HG03045 (cell line): ENCODE measurements around the gene DGKG.

Experiments
- ATAC-seq: cut with Tn5 transposase; IDR thresholded peaks from one replicate; pipeline ENCODE4 v1.9.1; 2021; ENCODE audit warnings: mild to moderate bottlenecking, moderate library complexity; ENCODE audit not compliant: unreplicated experiment

The DGKG gene

GRCh38 chr3:186216900-186217819 lies 144.9 kb downstream of the DGKG start:
- no peak for ATAC-seq

- no peak for ATAC-seq
Measured at GRCh38 chr3:186214670-186215069, 147.4 kb downstream of the DGKG start.

GRCh38 chr3:186213946-186214345 lies 148.1 kb downstream of the DGKG start:
- no peak for ATAC-seq

DNA sequence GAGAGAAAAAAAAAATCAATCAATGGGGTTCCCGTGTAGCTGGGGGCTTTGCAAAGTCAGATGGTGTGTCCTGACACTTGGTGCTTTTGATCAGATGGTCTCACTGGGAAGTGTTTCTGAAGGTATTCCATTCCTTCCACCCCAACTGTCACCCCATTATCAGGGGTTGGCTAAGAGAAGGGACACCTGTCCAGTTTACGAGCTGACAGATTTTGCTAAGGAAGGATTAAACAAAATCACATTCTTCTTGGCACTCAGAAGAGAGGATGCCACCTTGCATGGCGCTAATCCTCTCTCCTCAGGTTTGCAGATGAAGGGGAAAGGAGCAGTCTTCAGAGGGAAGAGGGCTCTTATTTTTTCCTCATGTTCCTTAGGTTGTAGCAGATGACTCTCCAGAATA lies 149.4 kb downstream of the DGKG start:
- no peak for ATAC-seq

DNA sequence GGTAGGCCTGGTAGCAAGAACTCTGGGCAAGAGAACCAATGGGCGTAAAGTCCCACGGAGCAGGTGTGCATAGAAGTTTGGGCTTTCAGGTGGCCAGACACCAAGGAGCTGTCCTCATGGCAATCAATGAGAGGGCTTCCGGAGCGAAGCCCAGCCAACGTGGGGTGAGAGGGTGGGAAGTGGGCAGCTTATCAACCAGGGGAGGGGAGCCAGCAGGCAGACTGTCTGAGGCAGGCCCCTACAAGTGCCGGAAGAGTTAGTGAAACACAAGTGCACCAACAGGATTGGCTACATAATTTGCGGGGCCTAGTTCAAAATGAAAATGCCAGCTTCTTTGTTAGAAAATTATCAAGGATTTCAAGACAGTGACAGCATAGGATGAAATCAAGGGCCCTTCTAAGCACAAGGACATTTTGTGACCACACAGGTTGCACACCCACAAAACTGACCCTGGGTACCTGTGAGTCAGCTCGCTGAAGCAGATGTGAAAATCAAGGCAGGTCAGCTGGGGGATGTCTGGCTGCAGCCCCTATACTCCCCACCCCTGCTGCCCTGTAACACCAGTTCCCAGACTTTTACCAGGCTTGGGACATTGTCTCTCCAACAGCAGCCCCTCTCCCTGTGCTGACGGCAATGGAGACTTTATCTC lies 151.1 kb downstream of the DGKG start:
- ATAC-seq = no peak

DNA sequence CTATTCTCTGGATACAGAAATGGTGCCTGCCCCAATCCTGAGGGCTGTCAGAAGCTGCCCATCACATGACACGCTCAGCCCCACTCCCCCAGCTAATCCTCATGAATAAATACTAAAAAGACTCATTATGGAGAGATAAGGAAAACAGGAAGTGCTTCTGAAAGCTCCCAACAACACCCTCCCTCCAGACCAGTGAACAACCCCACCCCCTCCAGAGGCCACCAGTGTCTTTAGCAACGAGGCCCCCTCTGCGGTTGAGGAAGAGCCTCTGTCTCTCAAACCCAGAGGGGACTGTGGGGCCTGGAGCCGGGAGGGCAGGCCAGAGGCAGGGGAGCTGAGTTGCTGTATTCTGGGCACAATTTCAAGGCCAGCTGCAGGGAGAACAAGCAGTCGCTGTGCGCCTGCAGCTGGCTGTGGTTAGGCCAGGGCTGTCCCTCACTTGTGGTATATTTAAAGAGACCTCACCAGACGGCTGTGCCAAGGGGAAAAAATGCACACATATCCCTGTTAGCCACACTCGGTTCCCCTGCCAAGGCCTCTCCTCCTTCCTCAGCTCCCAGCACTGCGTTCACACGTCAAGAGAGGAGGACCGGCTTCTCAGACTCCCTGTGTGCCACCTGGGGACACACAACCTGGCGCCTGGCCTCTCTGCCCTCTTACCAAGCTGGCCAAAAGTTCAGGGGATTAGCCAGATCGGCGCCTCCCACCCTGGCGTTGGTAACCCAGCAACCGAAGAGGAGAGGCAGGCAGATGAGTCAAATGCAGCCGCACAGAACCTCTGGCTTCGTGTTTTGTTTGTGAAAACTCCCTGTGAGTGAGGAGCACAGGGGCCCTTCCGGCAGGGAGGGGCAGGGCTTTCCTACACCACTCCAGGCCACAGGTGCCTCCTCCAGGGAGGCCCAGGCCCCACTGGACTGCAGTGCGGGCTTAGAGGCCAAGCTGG lies 152.0 kb downstream of the DGKG start:
- ATAC-seq = no peak

DNA sequence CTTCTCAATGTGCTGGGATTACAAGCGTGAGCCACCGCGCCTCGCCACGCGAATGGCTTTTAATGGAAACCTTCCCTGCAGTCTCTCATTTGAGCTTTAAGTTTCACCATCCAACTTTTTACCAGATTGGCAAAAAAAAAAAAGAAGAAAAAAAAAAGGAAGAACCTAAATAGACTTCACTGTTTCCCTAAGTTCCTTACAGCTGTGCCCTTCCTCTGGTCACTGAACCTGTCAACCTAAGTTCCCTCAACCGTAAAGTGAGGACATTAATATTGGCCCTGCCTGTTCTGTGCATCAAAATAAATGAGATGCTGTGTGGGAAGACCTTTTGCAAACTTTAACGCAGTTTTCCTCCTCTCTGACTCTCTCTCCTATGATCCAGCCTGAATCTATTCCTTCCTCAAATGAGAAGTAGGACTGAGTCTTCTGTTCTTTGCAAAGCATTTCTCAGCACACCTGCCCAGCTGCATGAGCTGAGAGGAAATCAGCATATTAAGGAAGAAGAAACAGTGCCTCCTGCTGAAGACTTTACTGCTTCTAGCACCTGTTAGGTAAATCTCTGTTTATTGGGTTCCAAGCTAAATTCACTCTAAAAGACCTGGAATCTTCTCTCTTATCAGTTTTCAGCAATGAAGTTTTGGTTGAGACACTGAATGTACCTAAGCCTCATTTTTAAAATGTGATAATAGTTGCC lies 153.6 kb downstream of the DGKG start:
- ATAC-seq = no peak

DNA sequence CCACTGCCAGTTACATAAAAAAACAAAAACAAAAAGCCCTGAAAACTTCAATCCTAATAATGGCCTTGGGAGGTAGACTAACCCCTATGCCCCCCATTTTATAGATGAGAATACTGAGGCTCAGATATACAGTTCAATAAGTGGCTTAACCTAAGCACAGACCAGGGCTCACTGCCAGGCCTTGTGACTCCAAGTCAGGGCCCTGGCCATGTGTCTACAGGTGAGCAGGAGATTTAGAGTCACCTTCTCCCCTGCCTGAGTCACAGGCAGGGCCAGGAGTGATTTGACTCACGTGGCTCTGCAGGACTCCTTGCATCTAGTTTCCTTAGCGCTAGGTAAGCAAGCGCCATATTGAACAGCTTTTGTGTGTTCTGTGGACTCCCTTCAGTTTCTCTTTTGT lies 154.5 kb downstream of the DGKG start:
- no peak for ATAC-seq

DNA sequence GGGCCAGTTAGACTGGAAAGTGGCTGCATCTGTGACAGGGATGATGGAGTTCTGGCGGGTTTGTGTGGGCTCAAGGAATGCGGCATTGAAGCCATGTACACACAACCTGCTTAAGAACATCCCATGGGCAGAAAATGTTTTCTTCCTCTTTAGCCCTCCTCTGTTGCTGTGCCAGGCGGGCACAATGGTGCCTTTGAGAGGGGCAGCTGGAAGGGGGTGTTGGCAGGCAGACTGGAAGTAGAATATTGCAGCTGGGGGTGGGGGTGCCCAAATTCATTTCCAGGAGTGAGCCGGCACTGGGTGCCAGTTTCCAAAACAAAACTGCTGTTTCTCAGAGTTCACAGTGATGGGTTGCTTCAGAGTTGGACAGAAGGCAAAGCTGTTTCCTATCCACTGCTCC lies 161.3 kb downstream of the DGKG start:
- no peak for ATAC-seq

DNA sequence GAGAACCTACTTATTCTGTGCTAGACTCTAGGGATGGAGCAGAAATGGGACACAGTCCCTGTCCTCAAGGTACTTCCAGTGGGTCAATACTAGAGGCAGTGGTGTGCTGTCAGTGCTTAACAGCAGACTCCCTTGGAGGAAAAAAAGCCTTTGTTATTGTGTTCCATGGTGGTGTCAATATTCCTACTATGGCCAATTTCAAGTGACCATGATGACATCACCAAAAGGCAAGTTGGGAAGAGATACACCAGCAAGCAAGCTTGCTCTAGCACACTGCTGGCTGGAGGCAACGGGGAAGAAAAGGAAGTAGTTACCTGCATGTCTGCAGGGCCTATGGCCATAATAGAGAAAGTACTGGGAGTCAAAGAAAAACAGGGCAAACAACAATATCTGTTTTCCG lies 163.6 kb downstream of the DGKG start:
- no peak for ATAC-seq

GRCh38 chr3:186194451-186194811 lies 167.6 kb downstream of the DGKG start:
- no peak for ATAC-seq

- ATAC-seq = no peak
Measured at GRCh38 chr3:186193534-186194450, 168.2 kb downstream of the DGKG start.

- no peak for ATAC-seq
Measured at GRCh38 chr3:186192823-186193222, 169.2 kb downstream of the DGKG start.

- ATAC-seq = no peak
Measured at GRCh38 chr3:186189492-186189891, 172.5 kb downstream of the DGKG start.

DNA sequence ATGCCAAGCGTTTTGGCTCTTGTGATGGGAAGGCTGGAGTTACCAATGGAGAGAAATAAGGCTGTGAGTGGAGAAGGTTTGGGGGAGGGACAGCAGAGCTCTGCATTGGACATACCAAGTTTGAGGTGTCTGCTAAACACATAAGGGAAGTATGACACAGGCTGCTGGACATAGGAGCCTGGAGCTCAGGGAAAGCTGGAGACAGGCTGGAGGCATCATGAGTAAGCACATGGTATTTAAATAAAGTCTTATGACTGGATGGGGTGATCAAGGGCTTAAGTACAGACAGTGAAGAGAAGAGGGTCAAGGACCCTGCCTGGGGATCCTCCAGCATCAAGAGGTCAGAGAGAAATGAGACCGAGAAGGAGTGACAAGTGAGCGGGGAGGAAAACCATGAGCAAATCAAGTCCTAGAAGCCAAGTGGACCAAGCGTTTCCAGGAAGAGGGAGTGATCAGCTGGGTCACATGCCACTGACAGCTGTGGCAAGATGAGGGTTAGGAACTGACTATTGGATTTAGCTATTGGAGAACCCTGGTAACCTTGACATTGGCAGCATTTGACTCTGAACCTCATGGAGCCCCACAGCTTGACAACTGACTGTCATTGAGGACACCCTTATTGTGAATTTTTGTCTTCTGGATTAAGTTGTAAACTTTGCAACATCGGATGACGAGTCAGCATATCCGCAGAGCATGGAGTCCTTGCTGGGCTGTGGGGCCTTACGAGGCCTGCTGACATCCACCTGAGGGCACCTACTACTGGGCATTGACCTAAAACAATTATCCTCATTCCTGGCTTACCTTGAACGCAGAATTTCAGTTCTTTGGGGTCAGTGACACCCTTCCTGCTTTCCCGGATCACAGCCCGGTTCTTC lies 174.4 kb downstream of the DGKG start:
- no peak for ATAC-seq

GRCh38 chr3:186185194-186185787 lies 176.7 kb downstream of the DGKG start:
- ATAC-seq = no peak

GRCh38 chr3:186184021-186184420 lies 178.0 kb downstream of the DGKG start:
- ATAC-seq = no peak

DNA sequence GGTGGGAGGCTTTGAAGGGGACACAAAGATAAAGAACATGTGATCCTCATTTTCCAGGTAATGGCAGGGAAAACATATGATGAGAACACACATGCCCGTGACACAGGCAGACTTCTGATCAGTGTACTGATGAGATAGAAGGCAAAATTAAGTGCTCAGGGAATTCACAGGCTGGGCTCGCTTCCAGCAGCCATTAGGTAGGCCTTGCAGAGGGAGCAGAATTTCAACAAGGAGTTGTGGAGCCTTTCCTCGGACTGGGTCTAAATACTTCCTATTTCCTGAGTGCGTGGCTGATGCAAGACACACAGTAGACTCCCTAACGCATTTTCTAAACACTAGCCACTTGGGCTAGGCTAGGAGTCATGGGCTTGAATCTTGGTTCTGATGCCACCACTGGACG lies 179.2 kb downstream of the DGKG start:
- ATAC-seq = no peak
